ENCODE data around the gene TMEM131L.
A peak's percentile ranks its signal among the peaks of the same experiment; 100 is the strongest.
"Not testable (repeated sequence)": the region's sequence is repeated elsewhere in the genome, so short reads cannot be mapped to it uniquely, and the experiment has no call there.

Gene TMEM131L, protein sequence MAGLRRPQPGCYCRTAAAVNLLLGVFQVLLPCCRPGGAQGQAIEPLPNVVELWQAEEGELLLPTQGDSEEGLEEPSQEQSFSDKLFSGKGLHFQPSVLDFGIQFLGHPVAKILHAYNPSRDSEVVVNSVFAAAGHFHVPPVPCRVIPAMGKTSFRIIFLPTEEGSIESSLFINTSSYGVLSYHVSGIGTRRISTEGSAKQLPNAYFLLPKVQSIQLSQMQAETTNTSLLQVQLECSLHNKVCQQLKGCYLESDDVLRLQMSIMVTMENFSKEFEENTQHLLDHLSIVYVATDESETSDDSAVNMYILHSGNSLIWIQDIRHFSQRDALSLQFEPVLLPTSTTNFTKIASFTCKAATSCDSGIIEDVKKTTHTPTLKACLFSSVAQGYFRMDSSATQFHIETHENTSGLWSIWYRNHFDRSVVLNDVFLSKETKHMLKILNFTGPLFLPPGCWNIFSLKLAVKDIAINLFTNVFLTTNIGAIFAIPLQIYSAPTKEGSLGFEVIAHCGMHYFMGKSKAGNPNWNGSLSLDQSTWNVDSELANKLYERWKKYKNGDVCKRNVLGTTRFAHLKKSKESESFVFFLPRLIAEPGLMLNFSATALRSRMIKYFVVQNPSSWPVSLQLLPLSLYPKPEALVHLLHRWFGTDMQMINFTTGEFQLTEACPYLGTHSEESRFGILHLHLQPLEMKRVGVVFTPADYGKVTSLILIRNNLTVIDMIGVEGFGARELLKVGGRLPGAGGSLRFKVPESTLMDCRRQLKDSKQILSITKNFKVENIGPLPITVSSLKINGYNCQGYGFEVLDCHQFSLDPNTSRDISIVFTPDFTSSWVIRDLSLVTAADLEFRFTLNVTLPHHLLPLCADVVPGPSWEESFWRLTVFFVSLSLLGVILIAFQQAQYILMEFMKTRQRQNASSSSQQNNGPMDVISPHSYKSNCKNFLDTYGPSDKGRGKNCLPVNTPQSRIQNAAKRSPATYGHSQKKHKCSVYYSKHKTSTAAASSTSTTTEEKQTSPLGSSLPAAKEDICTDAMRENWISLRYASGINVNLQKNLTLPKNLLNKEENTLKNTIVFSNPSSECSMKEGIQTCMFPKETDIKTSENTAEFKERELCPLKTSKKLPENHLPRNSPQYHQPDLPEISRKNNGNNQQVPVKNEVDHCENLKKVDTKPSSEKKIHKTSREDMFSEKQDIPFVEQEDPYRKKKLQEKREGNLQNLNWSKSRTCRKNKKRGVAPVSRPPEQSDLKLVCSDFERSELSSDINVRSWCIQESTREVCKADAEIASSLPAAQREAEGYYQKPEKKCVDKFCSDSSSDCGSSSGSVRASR (N-terminal part only)

DNA sequence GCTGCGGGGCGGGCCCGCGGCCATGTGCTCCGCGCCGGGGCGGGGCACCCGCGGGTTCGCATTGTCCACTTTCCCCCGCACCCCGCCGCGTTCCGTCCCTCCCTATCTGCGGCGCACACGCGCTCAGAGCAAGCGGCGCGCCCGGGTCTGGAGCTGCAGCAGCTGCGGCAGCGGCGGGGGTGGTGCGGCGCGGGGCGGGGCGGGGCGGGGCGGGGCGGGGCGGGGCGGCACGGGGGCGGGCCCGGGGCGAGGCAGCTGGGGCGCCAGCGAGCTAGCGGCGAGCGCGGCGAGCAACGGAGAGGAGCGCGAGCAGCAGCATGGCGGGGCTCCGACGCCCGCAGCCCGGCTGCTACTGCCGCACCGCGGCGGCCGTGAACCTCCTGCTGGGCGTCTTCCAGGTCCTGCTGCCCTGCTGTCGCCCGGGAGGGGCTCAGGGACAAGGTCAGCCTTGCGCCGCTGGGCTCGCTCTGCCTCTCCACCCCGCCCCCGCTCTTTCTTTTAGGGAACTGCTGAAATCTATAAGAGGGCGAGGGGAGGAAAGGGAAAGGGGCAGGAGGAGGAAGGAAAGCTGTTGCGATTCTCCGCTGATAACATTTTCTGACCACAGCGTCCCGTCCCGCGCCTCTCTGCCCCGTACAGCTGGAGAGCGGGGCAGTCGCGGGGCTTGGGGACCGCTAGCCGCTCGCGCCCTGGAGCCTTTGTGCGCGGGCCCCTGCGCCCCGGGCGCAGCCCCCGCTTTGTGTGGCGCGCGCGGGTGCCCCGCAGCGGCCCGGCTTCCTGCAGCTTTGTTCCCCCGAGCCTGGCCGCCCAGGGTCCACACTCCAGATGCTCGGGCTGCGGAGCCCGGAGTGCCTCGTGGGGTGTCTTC, at the start of gene TMEM131L:
Gene TMEM131L (plus strand): TSS at position 280 of the 868 bp plus-strand sequence. CDS start 38 bp downstream, at position 318.
- DNase-seq, result peak; percentile 26 to 59

DNA sequence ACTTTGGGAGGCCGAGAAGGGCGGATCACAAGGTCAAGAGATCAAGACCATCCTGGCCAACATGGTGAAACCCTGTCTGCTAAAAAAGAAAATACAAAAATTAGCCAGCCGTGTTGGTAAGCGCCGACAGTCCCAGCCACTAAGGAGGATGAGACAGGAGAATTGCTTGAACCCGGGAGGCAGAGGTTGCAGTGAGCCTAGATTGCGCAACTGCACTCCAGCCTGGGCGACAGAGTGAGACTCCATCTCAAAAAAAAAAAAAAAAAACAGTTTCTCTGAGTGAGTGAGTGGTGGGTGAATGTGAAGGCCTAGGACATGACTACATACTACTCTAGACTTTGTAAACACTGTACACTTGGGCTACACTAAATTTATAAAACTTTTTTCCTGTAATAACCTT, 49.7 kb upstream of the TMEM131L start:
- not testable (repeated sequence) for DNase-seq

DNA sequence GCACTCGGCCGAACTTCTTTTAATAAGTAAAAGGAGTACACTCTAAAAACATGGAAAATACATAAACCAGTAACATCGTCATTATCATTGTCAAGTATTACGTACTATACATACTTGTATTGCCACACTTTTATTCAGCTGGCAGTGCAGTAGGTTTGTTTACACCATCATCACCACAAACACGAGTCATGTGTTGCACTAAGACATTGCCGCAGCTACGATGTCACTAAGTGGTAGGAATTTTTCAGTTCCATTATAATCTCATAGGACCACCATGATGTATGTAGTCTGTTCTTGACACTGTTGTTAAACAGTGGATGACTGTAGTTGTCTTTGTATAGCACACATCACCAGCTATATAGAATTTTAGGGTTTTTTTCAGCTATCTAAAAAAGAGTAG, 48.0 kb upstream of the TMEM131L start:
- DNase-seq, result no peak

DNA sequence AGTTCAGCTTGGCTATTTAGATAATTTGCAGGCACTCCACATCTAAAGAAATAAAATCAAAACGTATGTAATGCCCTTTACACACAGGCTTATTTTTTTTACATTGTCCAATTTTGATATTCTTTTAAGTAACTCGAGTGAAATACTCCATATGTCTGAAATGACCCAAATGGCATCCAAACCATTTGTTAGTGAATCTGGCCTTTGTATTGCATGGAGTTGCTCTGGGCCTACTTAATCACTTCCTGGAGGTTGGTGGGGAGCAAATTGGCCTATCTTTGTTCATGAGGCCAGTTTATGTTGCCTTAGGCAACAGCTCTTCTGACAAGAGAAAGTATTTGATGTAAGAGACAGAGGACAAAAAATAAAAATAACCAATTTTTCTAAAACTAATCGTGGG, 47.6 kb upstream of the TMEM131L start:
- DNase-seq, result no peak

DNA sequence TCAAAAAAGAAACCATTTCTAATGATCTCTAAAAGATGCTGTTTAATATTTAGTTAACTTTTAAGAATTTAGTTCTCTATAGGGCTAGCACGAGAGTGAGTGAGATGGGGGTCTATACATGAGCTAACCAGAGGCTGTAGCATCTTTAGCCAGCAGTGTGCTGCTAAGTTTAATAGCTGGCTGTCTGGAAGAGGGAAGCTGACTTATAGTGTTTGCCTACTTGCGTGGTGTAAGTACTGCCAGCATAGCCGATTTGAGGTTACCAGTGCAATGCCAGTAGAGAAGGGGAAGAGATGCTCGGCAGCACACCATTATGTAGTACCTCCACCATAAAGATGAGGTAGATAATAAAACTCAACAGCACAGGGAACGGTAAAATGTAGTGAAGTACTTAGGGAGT, 47.1 kb upstream of the TMEM131L start:
- no peak for DNase-seq

DNA sequence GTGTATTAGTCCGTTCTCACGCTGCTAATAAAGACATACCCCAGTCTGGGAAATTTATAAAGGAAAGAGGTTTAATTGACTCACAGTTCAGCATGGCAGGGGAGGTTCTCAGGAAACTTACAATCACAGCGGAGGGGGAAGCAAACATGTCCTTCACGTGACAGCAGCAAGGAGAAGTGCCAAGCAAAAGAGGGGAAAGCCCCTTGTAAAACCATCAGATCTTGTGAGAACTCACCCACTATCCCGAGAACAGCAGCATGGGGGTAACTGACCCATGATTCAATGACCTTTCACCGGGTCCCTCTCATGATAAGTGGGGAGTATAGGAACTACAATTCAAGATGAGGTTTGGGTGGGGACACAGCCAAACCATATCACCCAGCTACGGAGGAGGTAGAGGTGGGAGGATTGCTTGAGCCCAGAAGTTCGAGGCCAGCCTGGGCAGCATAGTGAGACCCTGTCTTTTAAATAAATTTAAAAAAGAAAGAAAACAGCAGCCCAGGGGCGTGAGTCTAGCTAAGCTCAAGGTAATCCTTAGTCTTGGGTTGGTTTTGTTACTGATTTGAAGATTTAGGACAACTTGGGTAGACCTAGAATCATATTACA, 46.4 kb upstream of the TMEM131L start:
- no peak for DNase-seq

DNA sequence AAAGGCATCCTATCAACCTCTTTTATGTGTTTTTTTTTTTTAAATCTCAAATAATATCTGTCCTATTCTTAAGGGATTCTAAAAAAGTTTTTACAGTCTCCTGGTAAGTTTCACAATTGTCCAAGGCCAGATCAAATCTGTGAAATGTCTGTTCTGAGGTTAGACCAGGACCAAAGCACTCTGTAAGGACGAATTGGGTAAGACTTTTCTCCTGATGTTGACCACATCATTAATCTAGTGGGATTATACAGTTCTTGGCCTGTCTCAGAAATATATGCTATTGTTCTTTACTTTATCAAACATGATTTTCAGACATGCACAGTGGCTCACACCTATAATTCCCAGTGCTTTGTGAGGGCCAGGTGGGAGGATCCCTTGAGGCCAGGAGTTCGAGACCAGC, 45.8 kb upstream of the TMEM131L start:
- DNase-seq, result no peak

DNA sequence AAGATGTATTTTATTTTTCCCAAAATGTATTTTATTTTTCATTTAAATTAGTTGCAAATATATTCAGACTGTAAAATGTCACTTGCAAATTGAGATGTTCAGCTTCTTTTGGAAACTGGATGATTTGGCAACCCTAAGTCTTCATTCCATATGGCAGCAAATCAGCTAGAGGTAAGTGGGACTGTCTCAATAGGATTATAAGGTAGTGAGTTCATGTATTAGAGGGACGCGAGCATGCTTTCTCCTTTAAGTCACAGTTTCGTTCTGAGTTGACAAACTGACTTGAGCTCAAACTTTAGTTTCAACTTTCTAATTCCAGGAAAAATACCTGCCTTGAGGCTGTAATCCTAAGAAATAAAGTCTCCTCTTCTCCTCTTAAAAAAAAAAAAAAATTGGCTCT, 44.2 kb upstream of the TMEM131L start:
- no peak for DNase-seq

DNA sequence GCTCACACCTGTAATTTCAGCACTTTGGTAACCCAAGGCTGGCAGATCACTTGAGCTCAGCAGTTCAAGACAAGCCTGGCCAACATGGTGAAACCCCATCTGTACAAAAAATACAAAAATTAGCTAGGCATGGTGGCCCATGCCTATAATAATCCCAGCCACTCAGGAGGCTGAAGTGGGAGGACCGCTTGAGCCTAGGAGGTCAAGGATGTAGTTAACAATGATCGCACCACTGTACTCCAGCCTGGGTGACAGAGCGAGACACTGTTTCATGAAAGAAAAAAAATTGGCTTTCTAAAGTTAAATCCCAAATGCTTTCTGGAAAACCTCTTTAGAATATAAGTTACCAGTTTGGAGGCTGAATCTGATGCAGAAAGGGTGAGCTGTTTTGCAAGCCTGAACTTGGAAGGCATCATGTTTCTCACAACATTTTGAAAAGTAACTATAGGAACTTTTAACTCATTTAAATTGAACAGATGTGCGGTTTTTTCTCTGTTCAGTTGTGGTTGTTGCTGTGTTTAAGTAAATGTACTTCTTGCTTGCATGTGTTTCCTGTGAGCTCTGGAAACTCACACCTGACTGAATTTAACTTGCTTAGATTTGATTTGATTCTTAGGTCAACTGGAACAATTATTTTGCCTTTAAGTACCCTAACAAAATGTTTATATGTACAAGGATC, 39.8 kb upstream of the TMEM131L start:
- DNase-seq, result no peak

DNA sequence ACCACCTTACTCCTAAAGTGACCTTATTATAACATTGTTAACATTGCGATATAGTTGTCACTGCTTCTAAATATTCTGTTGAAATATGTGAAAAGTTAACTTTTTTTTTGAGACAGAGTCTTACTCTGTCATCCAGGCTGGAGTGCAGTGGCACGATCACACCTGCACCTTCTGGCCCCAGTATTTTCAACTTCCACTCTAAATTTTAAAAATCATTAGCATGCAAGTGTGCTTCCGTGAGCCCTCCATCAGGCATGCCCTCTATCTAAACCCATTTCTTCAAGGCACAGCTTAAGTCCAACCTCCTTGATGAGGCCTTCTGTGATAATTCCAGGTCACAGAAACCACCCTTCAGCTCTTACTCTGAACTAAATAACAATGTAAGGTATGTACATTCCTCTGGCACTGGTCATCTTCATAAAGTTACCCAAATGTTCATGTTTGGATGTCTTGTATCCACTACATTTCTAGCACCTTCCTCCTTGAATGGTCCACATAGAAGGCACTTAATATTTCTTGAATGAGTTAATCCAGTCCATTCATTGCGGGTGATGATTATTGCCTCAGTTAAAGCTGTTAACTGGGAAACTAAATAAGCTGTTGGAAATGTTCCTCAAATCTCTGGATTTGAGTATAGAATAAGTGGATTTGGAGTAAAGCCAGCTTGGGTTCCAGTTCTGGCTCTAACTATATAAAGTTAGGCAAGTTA, 38.6 kb upstream of the TMEM131L start:
- no peak for DNase-seq

DNA sequence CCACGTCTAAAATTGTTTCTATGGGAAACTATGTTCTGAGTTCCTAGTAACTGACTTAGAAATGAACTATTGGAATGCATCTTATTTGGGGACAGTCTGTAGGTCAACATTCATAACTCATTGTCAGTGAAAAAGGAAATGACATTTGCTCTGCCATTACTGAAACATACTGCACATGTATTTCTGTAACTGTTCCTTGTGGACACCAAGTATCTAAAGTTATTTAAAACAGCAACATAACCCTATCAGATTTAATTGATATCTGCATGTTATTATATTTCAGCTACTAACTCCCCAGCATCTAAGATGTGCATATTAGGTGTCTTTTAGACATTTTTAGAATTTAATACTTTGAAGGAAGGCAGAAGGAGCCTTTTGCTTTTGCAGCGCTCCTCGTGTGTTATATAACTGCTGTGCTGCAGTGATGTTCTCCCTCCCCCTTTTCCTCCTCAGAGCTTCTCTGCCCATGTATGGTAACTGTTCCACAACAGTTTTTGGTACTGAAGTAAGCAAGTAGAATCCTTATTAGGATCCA, 37.2 kb upstream of the TMEM131L start:
- DNase-seq, result no peak

DNA sequence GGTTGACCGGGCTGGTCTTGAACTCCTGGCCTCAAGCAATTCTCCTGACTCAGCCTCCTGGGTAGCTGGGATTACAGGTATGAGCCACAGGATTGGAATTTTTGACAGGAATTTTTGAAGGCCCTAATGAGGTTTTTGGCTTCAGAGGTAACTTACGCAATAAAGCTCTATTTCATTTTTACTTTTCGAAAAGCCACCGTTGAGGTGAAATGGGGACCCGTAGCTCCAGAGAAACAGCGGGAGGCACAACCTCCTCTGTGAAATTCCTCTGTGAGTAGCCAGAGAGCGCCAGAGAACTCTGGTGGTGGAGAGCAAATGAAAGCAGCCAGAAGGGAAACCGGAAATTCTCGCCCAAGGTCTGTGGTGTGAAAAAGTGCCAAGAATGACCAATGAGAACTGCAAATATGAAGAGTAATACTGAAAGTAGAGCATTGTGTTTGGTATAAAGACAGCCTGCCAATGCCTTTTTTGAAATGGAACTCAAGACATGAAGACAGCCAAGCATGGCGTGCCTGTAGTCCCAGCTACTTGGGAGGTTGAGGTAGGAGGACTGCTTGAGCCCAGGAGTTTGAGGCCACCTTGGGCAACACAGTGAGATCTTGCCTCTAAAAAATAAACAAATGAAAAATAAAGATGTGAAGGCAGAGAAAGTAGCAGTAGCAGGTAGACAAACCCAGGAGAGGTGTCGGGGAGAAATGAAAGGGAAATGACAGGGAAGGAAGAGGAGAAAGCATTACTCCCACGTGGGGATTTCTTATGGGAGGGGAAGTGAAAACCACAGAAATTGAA, 33.0 kb upstream of the TMEM131L start:
- DNase-seq, result peak in 1 of 2 experiments; percentile 16

DNA sequence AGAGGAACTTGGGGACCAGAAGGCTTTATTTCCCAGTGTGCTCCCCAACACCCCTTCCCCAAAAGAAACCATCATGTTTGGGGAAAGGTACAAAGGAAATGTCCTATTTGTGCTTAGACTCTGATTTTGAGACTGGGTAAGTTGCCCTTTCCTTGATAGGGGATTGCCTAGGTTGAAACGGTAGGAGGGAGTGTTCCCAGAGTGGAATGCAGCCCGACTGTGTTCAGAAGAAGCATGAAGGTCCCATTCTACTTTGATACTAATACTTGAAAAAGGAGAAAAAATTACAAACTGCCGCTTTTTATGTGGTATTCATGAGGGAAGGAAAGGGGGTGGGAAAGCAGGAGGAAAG, 32.4 kb upstream of the TMEM131L start:
- DNase-seq, result no peak

DNA sequence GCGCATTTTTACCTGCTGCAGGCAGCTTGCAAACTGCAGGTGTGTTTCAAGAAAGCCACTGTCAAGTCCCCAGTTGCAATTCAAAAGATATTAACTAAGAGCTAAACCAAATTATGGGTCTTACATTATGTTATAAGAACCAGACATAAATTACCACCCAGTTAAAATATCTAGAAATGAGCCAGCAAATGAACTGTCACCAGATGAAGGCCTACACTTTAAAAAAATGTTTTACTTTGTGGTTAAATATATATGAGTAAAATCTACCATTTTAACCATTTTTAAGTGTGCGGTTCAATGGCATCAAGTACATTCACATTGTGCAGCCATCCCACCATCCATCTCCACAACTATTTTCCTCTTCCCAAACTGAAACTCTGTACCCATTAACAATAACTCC, 32.0 kb upstream of the TMEM131L start:
- no peak for DNase-seq

DNA sequence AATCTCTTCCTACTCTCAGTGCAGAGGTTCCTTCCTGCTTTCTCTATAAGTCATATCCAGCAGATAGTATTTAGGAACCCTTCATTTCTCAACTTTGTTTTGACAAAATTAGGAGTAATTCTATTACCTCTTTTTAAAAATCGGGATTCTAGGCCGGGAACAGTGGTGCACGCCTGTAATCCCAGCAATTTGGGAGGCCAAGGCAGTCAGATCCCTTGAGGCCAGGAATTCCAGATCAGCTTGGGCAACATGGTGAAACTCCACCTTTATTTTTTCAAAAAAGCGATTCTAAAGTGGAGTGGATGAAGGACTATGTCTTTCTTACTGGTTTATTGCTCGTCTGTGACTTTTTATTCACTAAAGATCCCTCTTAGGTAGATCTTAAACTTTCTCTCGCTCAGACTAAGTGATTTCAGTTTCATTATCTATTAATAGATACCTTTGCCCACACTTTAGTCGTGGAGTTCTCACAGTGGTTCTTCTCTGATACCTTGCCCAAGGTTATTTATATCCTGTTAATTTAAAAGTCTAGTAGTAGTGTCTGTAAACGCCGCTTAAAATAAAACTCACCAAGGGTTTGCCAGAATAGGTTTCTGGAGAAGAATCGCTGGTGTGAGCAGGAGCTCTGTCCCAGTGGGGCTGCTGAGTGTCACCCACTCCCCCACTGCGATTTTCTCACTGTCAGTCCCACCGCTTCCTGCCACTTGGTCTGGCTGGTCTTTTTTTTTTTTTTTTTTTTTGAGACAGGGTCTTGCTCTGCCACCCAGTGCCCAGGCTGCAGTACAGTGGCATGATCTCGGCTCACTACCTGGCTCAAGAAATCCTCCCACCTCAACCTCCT, 27.0 kb upstream of the TMEM131L start:
- no peak for DNase-seq

DNA sequence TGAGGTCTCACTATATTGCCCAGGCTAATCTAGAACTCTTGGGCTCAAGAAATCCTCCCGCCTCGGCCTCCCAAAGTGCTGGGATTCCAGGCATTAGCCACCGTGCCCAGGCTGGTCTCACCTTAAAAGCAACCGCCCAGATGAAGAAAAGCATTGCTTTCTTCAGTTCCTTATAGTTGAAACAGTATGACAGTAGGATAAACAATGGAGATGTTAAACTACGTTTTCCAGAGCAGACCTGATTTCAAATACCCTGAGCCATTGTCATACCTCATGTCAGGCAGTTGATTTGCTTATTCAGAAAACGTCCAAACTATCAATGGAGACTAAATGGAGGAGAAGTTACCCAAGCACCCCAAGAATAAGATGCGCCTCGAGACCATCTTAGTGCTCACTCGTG, 26.3 kb upstream of the TMEM131L start:
- no peak for DNase-seq

DNA sequence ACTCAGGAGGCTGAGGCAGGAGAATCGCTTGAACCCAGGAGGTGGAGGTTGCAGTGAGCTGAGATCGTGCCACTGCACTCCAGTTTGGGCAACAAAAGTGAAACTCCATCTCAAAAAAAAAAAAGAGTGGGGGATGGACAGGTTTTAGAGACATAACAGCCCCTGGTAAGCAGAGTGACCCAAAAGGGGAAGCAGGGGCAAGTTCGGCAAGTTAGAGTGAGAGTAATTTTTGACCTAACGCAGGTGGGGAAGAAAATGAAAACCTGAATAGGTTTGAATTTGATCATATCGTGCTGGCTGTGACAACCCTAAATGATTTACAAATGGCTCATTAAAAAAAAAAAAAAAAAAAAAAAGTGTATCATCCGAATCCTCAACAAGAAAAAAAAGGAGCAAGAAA, 25.7 kb upstream of the TMEM131L start:
- no peak for DNase-seq

DNA sequence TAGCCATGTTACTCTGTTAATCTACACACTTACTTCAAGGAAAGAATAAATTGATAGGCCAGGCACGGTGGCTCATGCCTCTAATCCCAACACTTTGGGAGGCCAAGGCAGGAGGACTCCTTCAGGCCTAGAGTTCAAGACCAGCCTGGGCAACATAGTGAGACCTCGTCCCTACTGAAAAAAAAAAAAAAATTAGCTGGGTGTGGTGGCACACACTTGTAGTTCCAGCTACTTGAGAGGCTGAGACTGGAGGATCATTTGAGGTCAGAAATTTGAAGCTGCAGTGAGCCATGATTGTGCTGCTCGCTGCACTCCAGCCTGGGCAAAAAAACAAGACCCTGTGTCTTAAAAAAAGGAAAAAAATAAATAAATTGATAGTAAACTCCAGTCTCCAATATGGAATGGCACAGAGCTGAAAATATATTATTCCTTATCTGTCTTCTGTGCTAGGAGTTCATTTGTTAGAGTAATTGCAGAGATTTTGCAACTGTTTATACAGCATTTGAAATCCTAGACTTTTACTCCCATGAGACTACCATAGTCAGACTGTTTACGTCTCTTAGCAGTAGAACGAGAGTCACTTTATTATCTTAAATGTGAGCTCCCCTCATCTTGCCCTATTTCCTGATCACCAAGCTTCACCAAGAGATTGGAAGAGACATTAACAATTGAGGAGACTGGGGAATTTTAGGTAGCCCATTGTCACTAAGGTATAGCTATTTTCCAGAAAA, 18.8 kb upstream of the TMEM131L start:
- peak in 1 of 2 experiments; percentile 60 for DNase-seq
